KG1 (cell line): ENCODE results near the gene COG5.
"Not testable (repeated sequence)": the region's sequence is repeated elsewhere in the genome, so short reads cannot be mapped to it uniquely, and the experiment has no call there.

Experiments
- DNase-seq: peaks from one replicate; lab custom pipeline; 2025; lab: John Stamatoyannopoulos, UW

COG5 gene

DNA sequence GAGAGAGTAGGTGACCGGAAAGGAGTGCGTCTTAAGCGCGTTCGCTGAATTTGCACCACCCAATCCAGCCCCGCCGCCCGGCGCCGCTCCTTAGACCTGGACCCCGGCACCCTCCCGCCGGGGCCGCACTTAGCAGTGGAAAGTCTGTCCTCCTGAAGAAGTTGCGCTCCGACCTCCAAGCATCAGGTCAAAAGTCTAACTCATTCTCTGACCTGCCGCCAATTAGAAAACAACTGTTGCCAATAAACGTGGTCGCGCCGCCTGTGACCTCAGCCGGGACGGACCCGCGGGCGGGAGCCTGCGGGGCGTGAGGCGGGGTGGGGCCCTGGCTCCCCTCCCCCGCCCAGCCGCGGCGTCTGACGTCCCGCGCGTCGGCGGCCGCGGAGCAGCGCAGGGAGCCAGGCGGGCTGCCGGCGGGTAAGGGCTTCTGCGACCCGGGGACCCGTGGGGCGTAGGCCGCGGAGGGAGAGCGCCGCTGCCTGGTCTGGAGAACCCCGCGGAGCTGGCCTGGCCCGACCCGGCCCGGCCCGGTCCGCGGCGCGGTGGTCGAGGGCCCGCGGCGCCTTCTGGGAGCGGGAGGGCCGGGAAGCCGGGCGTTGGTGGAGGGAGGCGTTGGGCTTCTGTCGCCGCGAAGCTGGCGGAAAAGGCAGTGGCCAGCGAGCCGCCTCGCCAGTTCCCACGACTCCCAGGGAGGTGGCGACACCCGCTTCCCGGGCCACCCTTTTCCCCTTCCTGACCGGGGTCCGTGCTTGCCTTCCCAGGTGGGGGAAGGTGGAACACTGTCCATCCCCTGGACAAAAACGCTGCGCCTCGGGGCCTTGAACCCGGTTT lies 16.4 kb upstream of the COG5 start, which contains the start of gene BCAP29:
Gene BCAP29 (plus strand): TSS at position 362 of the 831 bp plus-strand sequence. CDS start 527 bp downstream, outside the sequence.
- peak; percentile 9 for DNase-seq

DNA sequence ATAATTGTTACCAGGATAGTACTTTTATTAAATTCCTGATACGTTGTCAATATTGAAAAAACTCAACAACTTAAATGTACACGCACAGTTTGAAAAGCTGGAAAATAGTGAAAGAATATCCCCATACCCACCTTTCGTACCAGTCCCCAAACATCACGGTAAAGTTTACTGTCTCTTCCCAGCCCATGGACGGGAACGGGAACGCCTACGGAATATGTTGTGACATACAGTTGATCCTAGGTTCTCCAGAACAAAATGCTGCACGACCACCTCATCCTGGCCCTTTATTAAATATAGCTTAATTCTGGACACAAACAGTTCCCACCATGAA lies 15.8 kb upstream of the COG5 start:
- no peak for DNase-seq

- DNase-seq: no peak
Measured at GRCh38 chr7:107573537-107573936, 9.8 kb upstream of the COG5 start.

DNA sequence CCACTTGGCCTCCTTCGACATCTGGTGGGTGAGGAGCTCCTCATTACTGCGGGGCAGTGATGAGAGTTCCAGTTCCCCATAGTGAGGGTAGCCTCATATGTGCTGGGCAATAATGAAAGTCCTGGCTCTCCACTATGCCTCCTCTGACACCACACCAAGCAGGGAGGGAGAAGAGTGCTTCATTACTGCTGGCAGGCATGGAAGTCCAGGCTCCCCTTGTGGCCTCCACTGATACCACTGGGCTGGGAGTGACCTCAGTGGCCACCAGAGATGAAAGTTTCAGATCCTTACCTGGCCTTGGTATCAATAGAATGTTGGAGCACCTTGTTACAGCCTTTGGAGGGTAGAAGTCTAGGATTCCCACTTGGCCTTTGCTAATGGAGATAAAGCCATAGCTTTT lies 6.6 kb upstream of the COG5 start:
- DNase-seq: no peak

DNA sequence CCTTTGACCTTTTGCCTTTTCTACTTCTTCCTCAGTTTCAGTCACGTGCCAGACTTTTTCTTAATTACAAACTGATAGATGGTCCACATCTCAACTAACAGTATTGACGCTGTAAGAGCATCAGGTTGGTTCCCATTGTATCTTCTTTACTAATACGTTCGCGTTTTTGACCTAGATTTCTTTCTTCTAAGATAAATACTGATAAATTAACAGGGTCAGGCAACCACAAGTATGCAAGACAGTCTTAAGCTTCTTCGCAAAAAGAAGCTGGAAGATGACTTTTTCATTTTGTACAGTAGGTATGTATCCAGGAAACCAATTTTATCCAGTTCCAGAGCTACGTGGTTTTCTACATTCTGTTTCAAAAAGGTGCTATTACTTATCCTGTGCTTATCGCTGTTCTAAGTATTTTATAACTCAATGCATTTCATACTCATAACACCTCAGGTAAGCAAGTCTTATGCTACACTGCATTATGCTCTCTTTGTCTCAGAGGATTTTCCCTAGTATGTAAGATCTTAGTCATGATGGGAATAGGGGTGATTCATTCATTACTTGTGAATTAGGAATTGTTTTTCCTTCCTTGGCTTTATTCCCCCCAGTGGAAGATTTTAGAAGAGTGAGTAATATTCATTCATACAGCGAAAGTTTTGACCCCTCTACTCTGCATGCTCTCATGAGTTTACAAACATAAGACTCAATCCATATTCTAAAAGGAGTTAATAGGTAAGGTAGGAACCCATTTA lies 1.0 kb upstream of the COG5 start:
- DNase-seq: no peak

DNA sequence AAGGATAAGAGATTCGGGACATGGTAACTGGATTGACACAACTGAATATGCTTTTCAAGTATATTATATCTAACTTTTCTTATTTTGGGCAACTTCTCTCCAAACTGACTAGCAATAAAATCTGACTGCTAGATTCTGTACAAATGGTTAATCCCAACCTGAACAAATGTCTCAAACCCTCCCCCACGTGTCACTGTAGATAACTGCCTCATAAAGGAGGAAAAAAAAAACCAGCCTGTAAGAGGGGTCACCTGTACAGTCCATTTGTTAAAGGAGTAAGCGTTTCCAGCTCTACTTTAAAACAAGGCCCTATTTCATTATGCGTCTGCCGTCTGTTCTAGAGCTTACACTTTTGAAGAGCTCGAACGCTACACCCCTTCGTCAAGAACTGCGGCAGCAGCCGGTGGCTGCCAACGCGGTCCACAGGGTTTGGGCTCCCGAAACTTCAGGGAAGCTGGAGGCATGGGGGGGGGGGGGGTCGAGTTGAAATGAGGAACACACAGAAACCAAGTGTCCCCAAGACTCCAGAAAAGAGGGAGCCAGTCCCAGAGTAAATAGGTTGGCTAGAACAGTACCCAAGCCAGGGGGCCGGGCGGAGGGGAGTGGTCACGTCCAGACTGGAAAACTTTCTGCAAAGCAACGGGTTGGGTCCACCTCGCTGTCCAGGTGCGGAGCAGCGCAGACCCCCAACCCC lies 492 bp downstream of the COG5 start:
- no peak for DNase-seq

GRCh38 chr7:107560898-107561516 lies 2.7 kb downstream of the COG5 start:
- no peak for DNase-seq

DNA sequence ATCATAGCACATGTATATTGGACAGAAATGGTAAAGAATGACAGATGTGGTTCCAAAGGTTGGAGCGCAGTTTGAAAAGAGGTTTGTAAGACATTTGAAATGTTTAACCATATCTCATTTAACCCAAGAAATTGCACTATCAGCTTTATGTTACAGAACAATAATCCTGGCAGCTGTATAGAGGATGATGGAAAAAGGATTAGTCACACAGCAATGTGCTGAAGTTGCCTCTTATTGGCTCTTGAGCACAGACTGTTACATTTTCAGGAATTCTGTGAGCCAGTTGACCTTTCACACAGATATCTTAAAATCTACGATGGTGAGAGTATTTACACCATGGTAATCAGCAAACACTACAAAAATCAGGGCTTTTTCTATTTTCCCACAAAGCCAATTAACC lies 3.9 kb downstream of the COG5 start:
- DNase-seq: no peak

DNA sequence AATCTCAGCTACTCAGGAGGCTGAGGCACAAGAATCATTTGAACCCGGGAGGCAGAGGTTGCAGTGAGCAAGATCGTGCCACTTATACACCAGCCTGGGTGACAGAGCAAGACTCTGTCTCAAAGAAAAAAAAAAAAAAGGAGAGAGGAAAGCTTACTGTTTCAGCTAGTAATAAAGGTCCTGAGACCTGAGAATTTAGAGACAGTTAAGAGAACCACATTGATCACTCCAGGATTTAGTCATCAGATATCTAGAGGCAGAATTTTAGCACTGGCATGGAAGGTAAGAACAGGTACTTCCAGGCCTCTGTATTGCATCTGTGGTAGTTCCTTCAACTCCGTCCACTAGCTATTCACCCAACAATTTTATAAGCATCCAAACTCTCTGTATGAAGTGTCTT lies 7.8 kb downstream of the COG5 start:
- DNase-seq: no peak

DNA sequence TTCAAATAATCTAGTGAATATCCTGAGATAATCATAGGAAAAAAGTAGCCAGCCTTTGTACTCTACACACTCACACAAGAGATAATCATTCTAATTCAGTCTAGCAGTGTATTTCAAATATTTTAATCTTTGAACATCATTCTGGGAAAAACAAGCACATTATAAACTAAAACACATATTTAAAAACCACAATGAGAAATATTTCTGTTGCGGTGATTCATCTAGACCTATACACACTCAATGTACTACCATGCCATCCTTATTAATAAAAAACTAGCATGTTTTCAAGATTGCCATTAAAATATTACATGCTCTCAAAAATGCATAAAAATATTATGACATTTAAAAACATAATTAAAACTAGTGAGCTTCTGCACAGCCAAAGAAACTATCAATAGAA lies 11.8 kb downstream of the COG5 start:
- no peak for DNase-seq

DNA sequence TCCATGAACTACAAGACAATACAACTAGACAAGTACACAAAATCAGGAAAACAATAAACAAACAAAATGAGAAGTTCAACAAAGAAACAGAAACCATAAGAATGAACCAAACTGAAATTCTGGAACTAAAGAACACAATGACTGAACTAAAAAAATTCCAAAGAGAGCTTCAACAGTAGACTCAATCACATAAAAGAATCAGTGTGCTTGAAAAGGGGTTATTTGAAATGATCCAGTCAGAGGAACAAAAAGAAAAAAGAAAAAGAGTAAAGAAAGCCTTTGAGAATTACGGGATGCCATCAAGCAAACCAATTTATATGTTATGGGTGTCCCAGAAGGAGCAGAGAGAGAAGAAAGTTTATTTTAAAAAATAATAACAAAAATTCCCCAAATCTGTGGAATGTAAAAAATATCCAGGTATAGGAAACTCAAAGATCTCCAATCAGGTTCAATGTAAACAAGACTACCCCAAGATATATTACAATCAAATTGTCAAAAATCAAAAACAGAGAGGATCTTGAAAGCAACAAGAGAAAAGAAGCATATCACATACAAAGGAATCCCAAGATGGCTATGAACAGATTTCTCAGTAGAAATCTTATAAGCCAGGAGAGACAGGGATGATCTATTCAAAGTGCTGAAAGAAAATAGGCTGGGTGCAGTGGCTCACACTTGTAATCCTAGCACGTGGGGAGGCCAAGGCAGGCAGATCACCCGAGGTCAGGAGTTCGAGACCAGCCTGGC lies 18.7 kb downstream of the COG5 start:
- DNase-seq: no peak

DNA sequence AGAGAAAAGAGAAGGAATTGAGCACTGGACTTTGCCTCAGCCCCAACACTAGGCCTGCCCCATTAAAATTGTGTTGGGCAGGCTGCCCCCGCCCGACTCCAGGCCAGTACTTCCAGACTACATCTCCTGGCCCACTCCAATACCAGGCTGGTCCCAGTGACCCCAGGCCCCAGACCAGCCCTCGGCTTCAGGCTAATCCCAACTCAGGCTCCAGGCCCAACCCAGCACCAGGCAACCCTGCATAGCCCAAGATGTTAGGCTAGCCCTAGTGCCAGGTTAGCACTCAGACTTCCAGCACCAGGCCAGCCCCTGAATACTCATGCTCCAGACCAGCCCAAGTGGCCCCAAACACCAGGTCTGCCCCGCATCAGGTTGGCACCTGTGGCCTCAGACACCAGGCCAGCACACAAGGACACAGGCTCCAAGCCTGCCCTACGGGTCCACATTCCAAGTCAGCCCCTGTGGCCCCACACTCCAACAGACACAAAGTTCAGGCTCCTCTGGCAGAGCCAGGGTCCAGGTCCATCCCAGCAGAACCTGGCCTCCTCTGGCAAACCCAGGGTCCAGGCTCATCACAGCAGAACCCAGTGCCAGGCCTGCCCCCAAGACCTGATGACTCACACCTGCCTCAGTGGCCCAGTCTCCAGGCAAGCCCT lies 20.3 kb downstream of the COG5 start:
- DNase-seq: no peak

DNA sequence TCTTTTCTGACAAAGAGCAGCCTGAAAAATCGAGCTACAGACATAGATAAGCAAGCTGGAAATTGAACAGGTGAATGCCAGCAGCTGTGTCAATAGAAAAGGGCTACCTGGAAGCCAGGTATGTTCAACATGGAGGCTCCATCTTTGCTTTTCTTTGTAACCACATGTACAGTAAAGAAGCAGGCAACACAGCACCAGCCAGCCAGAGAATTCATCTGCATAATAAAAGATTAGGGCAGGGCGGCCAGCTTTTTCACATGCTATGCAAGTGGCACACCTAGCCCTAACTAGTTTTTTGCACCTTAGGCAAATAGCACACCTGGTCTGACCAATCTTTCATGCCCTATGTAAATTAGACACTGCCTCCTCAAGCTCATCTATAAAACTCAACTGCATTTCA lies 25.7 kb downstream of the COG5 start:
- DNase-seq: no peak

DNA sequence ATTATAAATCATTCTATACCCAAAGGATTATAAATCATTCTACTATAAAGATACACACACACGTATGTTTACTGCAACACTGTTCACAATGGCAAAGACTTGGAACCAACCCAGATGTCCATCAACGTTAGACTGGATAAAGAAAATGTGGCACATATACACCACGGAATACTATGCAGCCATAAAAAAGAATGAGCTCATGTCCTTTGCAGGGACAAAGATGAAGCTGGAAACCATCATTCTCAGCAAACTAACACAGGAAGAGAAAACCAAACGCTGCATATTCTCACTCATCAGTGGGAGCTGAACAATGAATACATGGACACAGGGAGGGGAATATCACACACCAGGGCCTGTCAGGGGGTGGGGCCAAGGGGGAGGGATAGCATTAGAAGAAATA lies 26.5 kb downstream of the COG5 start:
- DNase-seq: not testable (repeated sequence)

GRCh38 chr7:107534139-107534538 lies 29.6 kb downstream of the COG5 start:
- DNase-seq: no peak

- DNase-seq: no peak
Measured at GRCh38 chr7:107530751-107531150, 33.0 kb downstream of the COG5 start.

DNA sequence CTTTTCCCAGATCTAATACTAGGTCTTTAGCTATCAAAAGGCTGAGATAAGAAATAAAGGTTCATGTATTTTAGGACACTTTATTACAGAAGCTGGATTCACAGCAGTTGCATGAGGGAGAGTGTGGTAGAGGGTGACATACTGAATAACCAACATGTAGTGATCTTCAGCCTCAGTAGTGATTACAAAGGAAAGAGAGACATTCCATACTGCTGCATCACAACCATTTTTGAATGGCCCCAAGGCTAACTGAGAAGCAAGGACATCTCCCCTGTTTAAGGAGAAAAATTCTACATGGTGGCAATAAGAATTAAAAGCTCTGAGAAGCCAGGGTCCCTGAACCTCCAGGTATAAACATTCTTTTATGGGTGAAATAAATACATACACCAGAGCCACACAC lies 35.3 kb downstream of the COG5 start:
- DNase-seq: no peak

GRCh38 chr7:107527196-107527595 lies 36.5 kb downstream of the COG5 start:
- no peak for DNase-seq

DNA sequence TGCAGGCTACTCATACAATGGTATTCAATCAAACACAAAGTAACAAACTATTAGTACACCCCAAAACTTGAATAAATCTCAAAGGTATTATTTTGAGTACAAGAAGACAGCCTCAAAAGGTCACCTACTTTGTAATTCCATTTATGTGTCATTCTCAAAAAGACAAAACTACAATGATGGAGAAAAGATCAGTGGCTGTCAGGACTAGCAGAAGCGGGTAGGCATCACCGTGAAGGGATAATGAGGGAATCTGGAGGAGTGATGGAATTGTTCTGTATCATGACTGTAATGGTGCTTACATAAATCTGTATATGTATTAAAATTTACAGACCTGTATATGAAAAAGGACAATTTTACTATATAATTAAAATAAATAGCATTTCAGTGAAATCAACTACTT lies 37.0 kb downstream of the COG5 start:
- DNase-seq: no peak

DNA sequence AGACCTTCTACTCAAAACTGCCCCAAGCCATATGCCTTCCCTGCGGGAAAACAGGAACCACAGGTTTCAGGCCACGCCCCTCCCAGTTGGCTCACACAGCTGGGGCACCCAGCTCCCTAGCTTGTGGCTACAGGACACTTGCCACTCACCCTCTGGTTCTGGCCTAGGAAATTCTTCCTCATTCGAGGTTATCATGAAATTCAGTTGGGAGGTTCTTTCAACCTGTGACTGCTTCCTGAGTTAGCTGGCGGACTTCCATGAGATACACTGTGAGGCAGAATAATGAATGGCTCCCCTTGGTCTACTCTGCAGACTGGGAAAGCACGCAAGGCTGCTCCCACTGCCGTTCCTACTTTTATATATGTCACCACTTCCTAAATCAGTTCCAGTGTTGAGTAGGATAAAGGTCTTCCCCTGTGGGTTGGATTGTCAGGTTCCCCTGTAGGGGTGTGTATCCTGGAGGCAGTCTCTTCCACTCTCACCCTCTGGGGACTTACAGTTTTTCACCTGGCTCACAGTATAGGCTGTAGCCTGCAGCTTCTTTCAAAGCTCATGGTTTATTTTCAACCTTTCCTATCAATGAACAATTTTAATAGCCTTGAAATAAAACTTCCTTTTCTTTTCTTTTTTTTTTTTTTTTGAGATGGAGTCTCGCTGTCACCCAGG lies 56.9 kb downstream of the COG5 start:
- DNase-seq: no peak
